ENCODE measurements around the gene GPR183. TPM values are rescaled to one million over a fixed set of nuclear protein-coding genes. Genes with fewer than 3 reads are reported as not detected.

Gene GPR183
- total and polyA plus RNA-seq, 3 experiments from 2014 or later, result 61.5 to 232 (median 62.8) TPM

DNA sequence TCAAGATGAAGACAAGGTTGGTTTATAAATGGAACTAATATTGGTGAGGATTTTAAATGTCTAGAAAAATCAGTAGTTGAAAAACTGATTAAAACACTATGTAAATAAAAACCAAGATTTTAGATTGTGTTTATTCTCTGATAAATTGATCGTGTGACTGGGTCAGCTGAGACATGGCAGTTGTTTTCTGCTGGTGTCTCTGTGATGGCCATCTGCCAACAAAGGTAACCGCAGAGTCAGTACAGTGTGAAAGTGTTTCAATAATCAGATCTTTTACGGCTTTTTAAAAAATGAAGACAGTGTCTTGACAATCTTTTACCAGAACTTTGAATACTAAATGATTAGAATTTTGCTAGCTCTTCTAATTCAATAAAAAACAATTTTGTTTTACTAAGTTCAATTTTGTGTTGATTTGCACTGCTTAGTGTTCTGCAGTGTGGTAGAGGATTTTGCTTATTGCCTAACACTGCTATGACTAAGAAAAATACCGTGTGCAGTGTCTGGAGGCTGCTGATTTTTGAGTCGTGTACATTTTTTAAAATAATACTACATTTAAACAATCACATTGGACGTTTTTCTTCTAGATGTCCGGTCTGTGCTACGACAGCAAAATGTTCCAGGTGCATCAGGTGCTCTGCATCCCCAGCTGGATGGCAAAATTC is 32.7 kb upstream of the GPR183 start:
- POLR2A ChIA-PET, result interaction anchor here (0.6 to 0.8 kb wide), 2 partner anchors 12 to 17 kb away, joined by 3 read pairs; no protein-coding TSS in a partner anchor
- Mint-ChIP-seq H3K4me3 (peak overlapping the region; percentile 67 to 90 (median 77)), H3K27me3 (no peaks in the 10 kb centered on the region), H3K4me1 (peaks cover 82 to 97% (median 92%) of the 10 kb centered on the region in 3 donors), H3K36me3 (peaks cover 22 to 81% (median 45%) of the 10 kb centered on the region in 3 donors), H3K27ac (peak overlapping the region; percentile 66 to 96 (median 87)), H3K9me3 (no peaks in the 10 kb centered on the region)
- Histone ChIP-seq H3K27ac (ENCODE audit: low read depth, low read length) (peak overlapping the region; percentile 1), H3K27me3 (ENCODE audit: insufficient read depth, low read length, poor library complexity, severe bottlenecking) (no peaks in the 10 kb centered on the region), H3K4me1 (ENCODE audit: insufficient read depth, low read length) (peaks cover 70% of the 10 kb centered on the region), H3K9me3 (ENCODE audit: low read length) (no peaks in the 10 kb centered on the region), H3K36me3 (ENCODE audit: insufficient read depth, low read length) (peaks cover 24% of the 10 kb centered on the region), H3K4me3 (ENCODE audit: low read length) (peak overlapping the region; percentile 5)
- CTCF ChIA-PET, result interaction anchor here (0.9 to 2.8 kb wide), 8 partner anchors 12 to 164 kb away, joined by 3 to 9 read pairs (median 3); no protein-coding TSS in a partner anchor
- peak; percentile 37 to 86 (median 56) for DNase-seq

DNA sequence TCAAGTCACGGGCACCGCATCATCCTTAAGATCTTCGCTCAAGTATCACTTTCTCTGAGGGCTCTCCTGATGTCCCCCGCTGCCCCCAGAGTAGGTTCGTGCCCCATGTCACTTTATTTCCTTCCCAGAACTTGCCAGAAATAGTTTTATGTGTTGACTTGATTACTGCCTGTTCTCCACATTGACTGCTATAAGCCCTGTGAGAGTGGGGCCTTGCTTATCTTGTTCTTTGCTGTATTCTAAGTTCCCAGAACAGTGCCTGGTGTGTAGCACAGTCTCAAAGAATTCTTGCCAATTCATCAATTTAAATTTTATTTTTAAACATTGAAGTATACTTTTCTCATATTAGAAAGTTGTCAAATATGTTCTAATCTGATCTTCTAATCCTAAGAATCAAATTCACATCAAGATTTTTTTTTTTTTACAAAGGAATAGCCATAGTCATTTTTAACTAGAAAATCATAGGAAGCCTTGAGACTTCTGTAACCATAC is 32.1 kb upstream of the GPR183 start:
- Mint-ChIP-seq H3K27ac (peak overlapping the region; percentile 66 to 96 (median 86)), H3K9me3 (no peaks in the 10 kb centered on the region), H3K27me3 (no peaks in the 10 kb centered on the region), H3K4me1 (peaks cover 80 to 97% (median 86%) of the 10 kb centered on the region in 3 donors), H3K4me3 (peak overlapping the region; percentile 67 to 90 (median 77)), H3K36me3 (peaks cover 22 to 76% (median 40%) of the 10 kb centered on the region in 3 donors)
- peaks cover 65% of the 10 kb centered on the region for H3K4me1 ChIP-seq (ENCODE audit: insufficient read depth, low read length)
- CTCF ChIA-PET, result interaction anchor here (0.9 to 2.8 kb wide), 9 partner anchors 12 to 163 kb away, joined by 3 to 9 read pairs (median 3); no protein-coding TSS in a partner anchor
- H3K27ac ChIP-seq (ENCODE audit: low read depth, low read length), result no peak overlapping the region
- DNase-seq, result no peak
- H3K4me3 ChIP-seq (ENCODE audit: low read length), result no peak overlapping the region
- POLR2A ChIA-PET, result interaction anchor here (0.6 to 0.8 kb wide), 2 partner anchors 13 to 17 kb away, joined by 3 read pairs; no protein-coding TSS in a partner anchor
- H3K27me3 ChIP-seq (ENCODE audit: insufficient read depth, low read length, poor library complexity, severe bottlenecking), result no peaks in the 10 kb centered on the region
- no peaks in the 10 kb centered on the region for H3K9me3 ChIP-seq (ENCODE audit: low read length)
- peaks cover 22% of the 10 kb centered on the region for H3K36me3 ChIP-seq (ENCODE audit: insufficient read depth, low read length)

DNA sequence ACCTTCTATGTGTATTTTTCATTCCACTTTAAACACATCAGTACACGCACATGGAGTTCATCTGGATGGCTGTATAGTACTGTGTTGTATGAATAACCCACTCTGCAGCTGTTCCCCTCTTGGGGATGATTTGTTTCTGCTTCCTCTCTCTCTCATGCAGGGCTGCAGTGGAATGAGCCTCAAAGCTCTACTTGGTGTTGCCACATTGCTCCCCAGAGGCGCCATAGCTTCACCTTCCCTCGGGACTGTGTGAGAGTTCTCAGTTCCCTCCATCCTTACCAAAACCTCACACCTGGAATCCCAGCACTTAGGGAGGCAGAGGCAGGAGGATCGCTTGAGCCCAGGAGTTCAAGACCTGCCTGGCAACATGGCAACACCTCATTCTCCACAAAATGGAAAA is 28.4 kb upstream of the GPR183 start:
- no peak for DNase-seq
- Mint-ChIP-seq H3K36me3 (peaks cover 22 to 67% (median 27%) of the 10 kb centered on the region in 3 donors), H3K27ac (peak overlapping the region in 3 of 8 donors; percentile 11 to 63 (median 63)), H3K9me3 (no peaks in the 10 kb centered on the region), H3K4me1 (peaks cover 72 to 94% (median 84%) of the 10 kb centered on the region in 3 donors), H3K27me3 (no peaks in the 10 kb centered on the region), H3K4me3 (no peak overlapping the region)
- H3K27me3 ChIP-seq (ENCODE audit: insufficient read depth, low read length, poor library complexity, severe bottlenecking), result no peaks in the 10 kb centered on the region
- CTCF ChIA-PET, result interaction anchor here (0.7 to 2.5 kb wide), 8 partner anchors 11 to 99 kb away, joined by 3 to 10 read pairs (median 4); no protein-coding TSS in a partner anchor
- POLR2A ChIA-PET, result interaction anchor here (0.6 kb wide), 1 partner anchor 82 kb away, joined by 4 read pairs; no protein-coding TSS in a partner anchor
- peaks cover 41% of the 10 kb centered on the region for H3K4me1 ChIP-seq (ENCODE audit: insufficient read depth, low read length)
- H3K27ac ChIP-seq (ENCODE audit: low read depth, low read length), result no peak overlapping the region
- H3K36me3 ChIP-seq (ENCODE audit: insufficient read depth, low read length), result peaks cover 3% of the 10 kb centered on the region
- H3K9me3 ChIP-seq (ENCODE audit: low read length), result no peaks in the 10 kb centered on the region
- no peak overlapping the region for H3K4me3 ChIP-seq (ENCODE audit: low read length)

DNA sequence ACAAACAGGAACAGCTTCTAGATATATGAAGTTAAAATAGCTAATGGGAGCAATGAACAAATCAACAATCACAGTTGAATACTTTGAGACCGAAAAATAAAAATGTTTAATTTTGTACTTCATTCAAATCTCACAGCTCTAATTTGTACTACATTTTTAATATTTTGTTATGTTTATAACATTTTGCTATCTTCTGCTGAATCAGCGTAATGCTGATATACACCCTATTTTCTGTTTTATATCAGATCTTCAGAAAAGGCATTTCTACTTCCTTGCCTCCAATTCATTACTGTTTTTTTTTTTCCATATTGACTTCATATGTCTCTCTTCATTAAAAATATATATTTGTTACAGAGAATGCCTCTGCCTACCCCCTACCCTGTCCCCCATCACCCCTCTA is 27.9 kb upstream of the GPR183 start:
- peaks cover 67 to 93% (median 81%) of the 10 kb centered on the region in 3 donors for H3K4me1 Mint-ChIP-seq
- no peaks in the 10 kb centered on the region for H3K9me3 Mint-ChIP-seq
- peaks cover 3% of the 10 kb centered on the region for H3K36me3 ChIP-seq (ENCODE audit: insufficient read depth, low read length)
- no peak overlapping the region for H3K4me3 Mint-ChIP-seq
- H3K9me3 ChIP-seq (ENCODE audit: low read length), result no peaks in the 10 kb centered on the region
- H3K27me3 ChIP-seq (ENCODE audit: insufficient read depth, low read length, poor library complexity, severe bottlenecking), result no peaks in the 10 kb centered on the region
- no peak overlapping the region for H3K27ac ChIP-seq (ENCODE audit: low read depth, low read length)
- POLR2A ChIA-PET, result no interaction called here
- H3K27me3 Mint-ChIP-seq, result no peaks in the 10 kb centered on the region
- peak overlapping the region in 2 of 8 donors; percentile 11 to 68 for H3K27ac Mint-ChIP-seq
- H3K4me3 ChIP-seq (ENCODE audit: low read length), result no peak overlapping the region
- DNase-seq, result no peak
- H3K36me3 Mint-ChIP-seq, result peaks cover 22 to 66% (median 27%) of the 10 kb centered on the region in 3 donors
- CTCF ChIA-PET, result interaction anchor here (0.7 to 2.5 kb wide), 11 partner anchors 10 to 159 kb away, joined by 3 to 10 read pairs (median 4); no protein-coding TSS in a partner anchor
- peaks cover 36% of the 10 kb centered on the region for H3K4me1 ChIP-seq (ENCODE audit: insufficient read depth, low read length)

DNA sequence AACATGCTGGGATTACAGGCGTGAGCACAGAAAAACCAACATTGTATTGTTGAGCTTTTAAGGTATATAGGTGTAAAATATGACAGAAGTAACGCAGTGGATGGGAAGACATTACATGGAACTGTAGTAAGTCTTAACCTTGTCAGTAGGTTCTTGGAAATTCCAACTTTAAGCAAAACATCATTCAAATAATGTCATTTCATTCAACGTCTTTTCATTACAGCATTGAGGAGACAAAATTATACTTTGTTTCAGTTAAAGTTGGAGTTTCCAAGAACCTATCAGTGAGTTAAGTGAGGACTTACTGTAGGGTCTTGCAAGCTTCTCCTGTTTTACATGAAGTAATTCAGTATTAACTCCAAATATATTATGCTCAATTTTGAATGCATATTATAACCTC is 27.0 kb upstream of the GPR183 start:
- POLR2A ChIA-PET, result no interaction called here
- Mint-ChIP-seq H3K4me3 (no peak overlapping the region), H3K4me1 (peaks cover 63 to 93% (median 80%) of the 10 kb centered on the region in 3 donors), H3K27ac (peak overlapping the region in 1 of 8 donors; percentile 46), H3K9me3 (no peaks in the 10 kb centered on the region), H3K36me3 (peaks cover 29 to 71% (median 35%) of the 10 kb centered on the region in 3 donors), H3K27me3 (no peaks in the 10 kb centered on the region)
- H3K4me3 ChIP-seq (ENCODE audit: low read length), result no peak overlapping the region
- no peaks in the 10 kb centered on the region for H3K9me3 ChIP-seq (ENCODE audit: low read length)
- no peaks in the 10 kb centered on the region for H3K27me3 ChIP-seq (ENCODE audit: insufficient read depth, low read length, poor library complexity, severe bottlenecking)
- peaks cover 27% of the 10 kb centered on the region for H3K4me1 ChIP-seq (ENCODE audit: insufficient read depth, low read length)
- H3K27ac ChIP-seq (ENCODE audit: low read depth, low read length), result no peak overlapping the region
- CTCF ChIA-PET, result interaction anchor here (0.9 to 2.5 kb wide), 9 partner anchors 10 to 158 kb away, joined by 3 to 10 read pairs (median 4); no protein-coding TSS in a partner anchor
- H3K36me3 ChIP-seq (ENCODE audit: insufficient read depth, low read length), result peaks cover 3% of the 10 kb centered on the region
- no peak for DNase-seq

DNA sequence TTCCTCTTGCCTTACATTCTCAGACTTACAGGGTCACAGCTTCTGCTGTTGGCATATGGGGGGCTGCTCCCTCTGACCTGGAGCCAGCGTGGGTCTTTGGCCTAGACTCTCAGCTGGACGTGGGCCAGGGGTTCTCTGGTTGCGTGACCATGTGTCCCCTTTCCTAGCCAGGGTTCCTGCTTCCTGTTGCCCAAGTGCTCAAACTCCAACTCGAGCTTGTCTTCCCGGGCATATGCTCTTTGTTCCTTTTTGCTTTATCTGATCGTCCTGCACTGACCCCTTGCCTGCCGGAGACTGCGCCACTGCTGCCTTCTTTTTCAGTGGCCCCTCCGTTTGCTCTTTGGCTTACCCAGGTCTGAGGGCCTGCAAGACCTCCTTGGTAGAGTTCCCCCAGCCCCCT is 25.3 kb upstream of the GPR183 start:
- no peak for DNase-seq
- Mint-ChIP-seq H3K36me3 (peaks cover 26 to 69% (median 33%) of the 10 kb centered on the region in 3 donors), H3K4me3 (no peak overlapping the region), H3K27me3 (no peaks in the 10 kb centered on the region), H3K9me3 (no peaks in the 10 kb centered on the region), H3K27ac (peak overlapping the region in 2 of 8 donors; percentile 8 to 34), H3K4me1 (peaks cover 52 to 85% (median 70%) of the 10 kb centered on the region in 3 donors)
- H3K4me3 ChIP-seq (ENCODE audit: low read length), result no peak overlapping the region
- H3K36me3 ChIP-seq (ENCODE audit: insufficient read depth, low read length), result peaks cover 4% of the 10 kb centered on the region
- peaks cover 13% of the 10 kb centered on the region for H3K4me1 ChIP-seq (ENCODE audit: insufficient read depth, low read length)
- CTCF ChIA-PET, result no interaction called here
- no peak overlapping the region for H3K27ac ChIP-seq (ENCODE audit: low read depth, low read length)
- H3K27me3 ChIP-seq (ENCODE audit: insufficient read depth, low read length, poor library complexity, severe bottlenecking), result no peaks in the 10 kb centered on the region
- H3K9me3 ChIP-seq (ENCODE audit: low read length), result no peaks in the 10 kb centered on the region
- POLR2A ChIA-PET, result no interaction called here

DNA sequence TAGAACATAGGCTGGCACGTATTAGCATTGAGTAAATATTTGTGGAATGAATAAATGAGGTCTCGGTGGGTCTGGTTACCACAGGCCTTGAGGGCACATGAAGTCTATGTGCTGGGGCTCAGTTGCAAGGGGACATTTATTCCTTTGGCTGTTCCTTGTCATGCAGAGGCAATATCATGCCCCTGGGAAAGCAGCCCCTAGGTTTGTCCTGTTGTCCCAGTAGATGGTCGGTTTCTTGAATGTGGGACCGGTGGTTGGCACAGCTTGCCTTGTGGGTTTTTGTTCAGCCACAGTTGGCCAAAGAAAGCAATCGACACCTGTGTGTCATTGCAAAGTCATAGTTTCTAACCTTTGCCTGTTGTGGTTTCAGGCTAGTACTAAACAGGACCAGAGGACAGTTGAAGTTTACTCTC is 24.7 kb upstream of the GPR183 start:
- Mint-ChIP-seq H3K9me3 (no peaks in the 10 kb centered on the region), H3K36me3 (peaks cover 26 to 70% (median 34%) of the 10 kb centered on the region in 3 donors), H3K4me1 (peaks cover 54 to 85% (median 71%) of the 10 kb centered on the region in 3 donors), H3K4me3 (peak overlapping the region in 2 of 7 donors; percentile 5 to 20), H3K27me3 (no peaks in the 10 kb centered on the region), H3K27ac (peak overlapping the region in 6 of 8 donors; percentile 34 to 94 (median 61))
- Histone ChIP-seq H3K4me3 (ENCODE audit: low read length) (no peak overlapping the region), H3K9me3 (ENCODE audit: low read length) (no peaks in the 10 kb centered on the region), H3K4me1 (ENCODE audit: insufficient read depth, low read length) (peaks cover 11% of the 10 kb centered on the region), H3K36me3 (ENCODE audit: insufficient read depth, low read length) (peaks cover 4% of the 10 kb centered on the region), H3K27ac (ENCODE audit: low read depth, low read length) (no peak overlapping the region), H3K27me3 (ENCODE audit: insufficient read depth, low read length, poor library complexity, severe bottlenecking) (no peaks in the 10 kb centered on the region)
- ChIA-PET CTCF (interaction anchor here (2.0 kb wide), 1 partner anchor 10 kb away, joined by 8 read pairs; no protein-coding TSS in a partner anchor), POLR2A (no interaction called here)
- no peak for DNase-seq
